Fibroblast of villous mesenchyme (primary cell): Measurements from ENCODE around the gene KCNV2. TPM values are rescaled to one million over a fixed set of nuclear protein-coding genes. Genes with fewer than 3 reads are reported as not detected.

Experiments
- DNase-seq: peaks from one replicate; pipeline ENCODE4 v3.0.0-alpha.2; 2010; ENCODE audit warnings: low read depth
- H3K4me3 ChIP-seq: 2 replicates; pipeline ENCODE4 v1.5.1; 2011; ENCODE audit warnings: low read depth, mild to moderate bottlenecking, low read length
- CTCF ChIP-seq: IDR thresholded peaks from 2 replicates; pipeline ENCODE4 v1.5.1; 2012; ENCODE audit warnings: low read depth, mild to moderate bottlenecking, low read length; ENCODE audit not compliant: insufficient read depth
- total RNA-seq: library from RNA; depleted of rRNA; stranded (reverse); fragments of >200 nt; gene quantifications from 2 replicates; pipeline ENCODE4 v1.2.3, GENCODE V29; 2012

KCNV2 gene
- total RNA-seq, 1 donor = not detected

DNA sequence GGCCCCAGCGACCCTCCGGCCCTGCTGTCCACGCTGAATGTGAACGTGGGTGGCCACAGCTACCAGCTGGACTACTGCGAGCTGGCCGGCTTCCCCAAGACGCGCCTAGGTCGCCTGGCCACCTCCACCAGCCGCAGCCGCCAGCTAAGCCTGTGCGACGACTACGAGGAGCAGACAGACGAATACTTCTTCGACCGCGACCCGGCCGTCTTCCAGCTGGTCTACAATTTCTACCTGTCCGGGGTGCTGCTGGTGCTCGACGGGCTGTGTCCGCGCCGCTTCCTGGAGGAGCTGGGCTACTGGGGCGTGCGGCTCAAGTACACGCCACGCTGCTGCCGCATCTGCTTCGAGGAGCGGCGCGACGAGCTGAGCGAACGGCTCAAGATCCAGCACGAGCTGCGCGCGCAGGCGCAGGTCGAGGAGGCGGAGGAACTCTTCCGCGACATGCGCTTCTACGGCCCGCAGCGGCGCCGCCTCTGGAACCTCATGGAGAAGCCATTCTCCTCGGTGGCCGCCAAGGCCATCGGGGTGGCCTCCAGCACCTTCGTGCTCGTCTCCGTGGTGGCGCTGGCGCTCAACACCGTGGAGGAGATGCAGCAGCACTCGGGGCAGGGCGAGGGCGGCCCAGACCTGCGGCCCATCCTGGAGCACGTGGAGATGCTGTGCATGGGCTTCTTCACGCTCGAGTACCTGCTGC is 839 bp downstream of the KCNV2 start:
- TF ChIP-seq CTCF = no peak
- DNase-seq = no peak
- H3K4me3 ChIP-seq = no peak overlapping the region

GRCh38 chr9:2718698-2719033 is 1.4 kb downstream of the KCNV2 start:
- TF ChIP-seq CTCF = no peak
- H3K4me3 ChIP-seq = no peak overlapping the region
- no peak for DNase-seq

GRCh38 chr9:2720179-2720654 is 2.9 kb downstream of the KCNV2 start:
- no peak for TF ChIP-seq CTCF
- DNase-seq = no peak
- no peak overlapping the region for H3K4me3 ChIP-seq

DNA sequence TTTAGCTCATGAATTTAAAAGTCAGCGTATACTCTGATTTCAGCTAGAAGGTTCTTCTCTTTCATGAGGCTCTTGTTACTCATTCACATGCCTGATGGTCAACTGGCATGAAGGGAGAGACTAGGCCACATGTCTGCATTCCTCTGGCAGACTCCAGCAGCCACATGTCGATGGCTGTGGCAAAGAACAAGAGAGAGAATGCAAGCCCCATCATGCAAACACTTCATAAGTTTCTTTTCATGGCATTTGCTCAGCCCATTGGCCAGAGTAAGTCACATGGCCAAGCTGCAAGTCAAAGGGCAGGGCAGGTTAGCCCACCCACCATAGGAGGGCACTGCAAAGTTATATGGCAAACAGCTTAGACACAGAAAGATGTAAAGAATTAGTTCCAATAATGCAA is 5.4 kb downstream of the KCNV2 start:
- DNase-seq = no peak
- no peak overlapping the region for H3K4me3 ChIP-seq
- TF ChIP-seq CTCF = no peak

DNA sequence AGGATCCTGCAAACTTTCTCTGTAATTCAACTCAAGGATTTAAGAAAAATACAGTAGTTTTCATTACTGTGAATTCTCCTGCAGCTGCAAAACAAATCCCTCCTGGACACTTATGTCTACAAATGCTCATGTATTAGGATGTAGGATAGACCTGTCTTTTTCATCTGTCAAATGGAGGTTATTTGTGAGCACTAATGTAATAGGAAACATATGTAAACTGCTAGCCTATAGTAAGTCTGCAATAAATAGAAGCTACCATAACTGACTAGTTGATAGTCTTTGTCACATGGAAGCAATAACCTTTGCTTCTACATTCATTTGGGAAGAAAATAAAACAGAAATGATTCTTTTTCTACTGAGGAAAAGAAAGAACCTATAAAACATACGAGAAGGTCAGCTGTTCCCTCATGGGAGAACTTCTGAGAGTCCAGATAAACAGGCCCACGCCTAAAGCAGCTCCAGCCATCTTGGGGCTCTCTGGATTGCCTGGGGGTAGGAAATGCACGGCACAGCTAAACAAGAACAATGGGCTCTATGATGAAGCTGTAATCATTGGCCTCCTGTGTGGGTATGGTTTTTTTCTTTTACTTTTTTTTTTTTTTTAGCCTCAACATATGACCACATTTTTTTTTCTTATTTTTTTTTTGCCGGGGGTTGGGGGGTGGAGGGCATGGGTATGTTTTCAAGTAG is 6.2 kb downstream of the KCNV2 start:
- DNase-seq = no peak
- TF ChIP-seq CTCF = no peak
- H3K4me3 ChIP-seq = no peak overlapping the region

GRCh38 chr9:2725126-2725525 is 7.8 kb downstream of the KCNV2 start:
- DNase-seq = no peak

More at GRCh38 chr9:2725126-2725525, 7.8 kb downstream of the KCNV2 start:
- H3K4me3 ChIP-seq = no peak overlapping the region
- TF ChIP-seq CTCF = no peak
